HG02884 (cell line): ENCODE results near the gene CEP104.

ENCODE experiments used
- ATAC-seq: cut with Tn5 transposase; IDR thresholded peaks from one replicate; pipeline ENCODE4 v1.9.1; 2021; ENCODE audit warnings: mild to moderate bottlenecking, moderate library complexity; ENCODE audit not compliant: unreplicated experiment

The CEP104 gene

GRCh38 chr1:3779912-3780416, 77.0 kb downstream of the CEP104 start:
- no peak for ATAC-seq

- no peak for ATAC-seq
Measured at GRCh38 chr1:3779265-3779911, 77.6 kb downstream of the CEP104 start.

GRCh38 chr1:3778590-3779264, 78.3 kb downstream of the CEP104 start:
- ATAC-seq = no peak

GRCh38 chr1:3777647-3778589, 79.1 kb downstream of the CEP104 start:
- ATAC-seq = no peak

GRCh38 chr1:3777078-3777547, 79.9 kb downstream of the CEP104 start:
- no peak for ATAC-seq

- ATAC-seq = no peak
Measured at GRCh38 chr1:3776231-3776961, 80.6 kb downstream of the CEP104 start.

GRCh38 chr1:3775490-3776230, 81.4 kb downstream of the CEP104 start:
- ATAC-seq = no peak

- ATAC-seq = no peak
Measured at GRCh38 chr1:3774946-3775489, 82.0 kb downstream of the CEP104 start.

- ATAC-seq = no peak
Measured at GRCh38 chr1:3774276-3774945, 82.6 kb downstream of the CEP104 start.

- ATAC-seq = no peak
Measured at GRCh38 chr1:3773572-3774275, 83.3 kb downstream of the CEP104 start.

GRCh38 chr1:3772715-3773571, 84.1 kb downstream of the CEP104 start, which contains the start of gene SMIM1:
Gene SMIM1, plus strand, starts transcription at chr1:3772749. Its CDS starts 2,625 bp downstream, at chr1:3775374.
- no peak for ATAC-seq

- ATAC-seq = peak; percentile 59
Measured at GRCh38 chr1:3772027-3772714, 84.8 kb downstream of the CEP104 start.

GRCh38 chr1:3771108-3772026, 85.6 kb downstream of the CEP104 start:
- ATAC-seq = no peak

GRCh38 chr1:3770047-3770765, 86.8 kb downstream of the CEP104 start:
- no peak for ATAC-seq

GRCh38 chr1:3768811-3769390, 88.1 kb downstream of the CEP104 start:
- no peak for ATAC-seq
